Omental fat pad (tissue), 4 donors: ENCODE results near the gene PPIC. TPM values are rescaled to one million over a fixed set of nuclear protein-coding genes. Genes with fewer than 3 reads are reported as not detected.

Experiments used
- ATAC-seq: fragments of 150-250 bp; one replicate; pipeline ENCODE4 v1.9.1; 2016; ENCODE audit warnings: mild to moderate bottlenecking, moderate library complexity; ENCODE audit not compliant: low FRiP score
- DNase-seq: peaks from one replicate; pipeline ENCODE4 v3.0.0-alpha.2; 2019; ENCODE audit warnings: low spot score
- CTCF ChIP-seq, 3 donors: fragments of 450-650 bp; IDR thresholded peaks; one replicate each; pipeline ENCODE4 v1.5.1; 2016 to 2017; ENCODE audit warnings: antibody characterized with exemption in 3 of 3, mild to moderate bottlenecking in 3 of 3, moderate library complexity in 2 of 3
- total RNA-seq, 4 donors: library from RNA; depleted of rRNA; stranded (reverse); fragments of >200 nt; gene quantifications; one replicate each; pipeline ENCODE4 v1.1.0, GENCODE V29; 2016

The PPIC gene
- total RNA-seq, 4 donors from 2014 or later = 9.0 to 48.7 (median 22.6) TPM

GRCh38 chr5:122996091-122996490, 40.4 kb downstream of the PPIC start:
- DNase-seq = no peak
- no peak for TF ChIP-seq CTCF (IDR thresholded peaks at IDR 0.05)
- ATAC-seq = no peak

DNA sequence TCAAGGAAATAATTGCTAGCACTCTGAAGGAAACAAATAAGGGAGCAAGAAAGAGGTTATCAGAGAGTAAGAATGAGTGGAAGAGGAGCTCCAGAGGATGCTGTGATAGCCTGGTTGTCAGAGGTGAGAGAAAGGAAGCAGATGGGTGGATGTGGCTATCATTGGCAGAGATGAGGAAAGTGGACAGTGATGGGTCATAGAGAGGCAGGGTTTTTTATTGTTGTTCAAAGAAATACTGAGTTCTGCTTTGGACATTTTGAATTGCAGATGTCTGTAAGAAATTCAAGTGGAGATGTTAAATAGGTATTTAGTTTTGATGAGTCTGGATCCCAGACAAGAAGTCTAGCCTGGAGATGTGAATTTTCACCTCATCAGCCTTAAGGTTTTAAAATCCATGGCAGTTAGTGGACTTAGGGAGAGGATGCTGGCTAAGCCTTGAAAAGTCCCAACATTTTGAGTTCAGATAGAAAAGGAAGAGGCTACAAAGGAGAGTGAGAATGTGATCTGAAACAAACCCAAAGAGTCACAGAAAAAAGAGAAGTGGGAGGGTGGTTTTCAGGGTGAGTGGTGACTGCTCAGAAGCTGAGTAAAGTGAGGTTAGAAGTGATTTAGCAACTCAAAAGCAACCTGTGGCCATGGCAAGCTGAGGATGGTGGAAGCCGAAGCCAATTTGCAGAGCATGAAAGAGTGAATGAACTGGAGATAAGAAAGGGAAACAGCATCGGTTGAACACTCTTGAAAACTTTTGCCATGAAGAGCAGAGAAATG, 50.4 kb downstream of the PPIC start:
- DNase-seq (no peak), ATAC-seq (no peak)
- TF ChIP-seq CTCF (IDR thresholded peaks at IDR 0.05) = no peak

DNA sequence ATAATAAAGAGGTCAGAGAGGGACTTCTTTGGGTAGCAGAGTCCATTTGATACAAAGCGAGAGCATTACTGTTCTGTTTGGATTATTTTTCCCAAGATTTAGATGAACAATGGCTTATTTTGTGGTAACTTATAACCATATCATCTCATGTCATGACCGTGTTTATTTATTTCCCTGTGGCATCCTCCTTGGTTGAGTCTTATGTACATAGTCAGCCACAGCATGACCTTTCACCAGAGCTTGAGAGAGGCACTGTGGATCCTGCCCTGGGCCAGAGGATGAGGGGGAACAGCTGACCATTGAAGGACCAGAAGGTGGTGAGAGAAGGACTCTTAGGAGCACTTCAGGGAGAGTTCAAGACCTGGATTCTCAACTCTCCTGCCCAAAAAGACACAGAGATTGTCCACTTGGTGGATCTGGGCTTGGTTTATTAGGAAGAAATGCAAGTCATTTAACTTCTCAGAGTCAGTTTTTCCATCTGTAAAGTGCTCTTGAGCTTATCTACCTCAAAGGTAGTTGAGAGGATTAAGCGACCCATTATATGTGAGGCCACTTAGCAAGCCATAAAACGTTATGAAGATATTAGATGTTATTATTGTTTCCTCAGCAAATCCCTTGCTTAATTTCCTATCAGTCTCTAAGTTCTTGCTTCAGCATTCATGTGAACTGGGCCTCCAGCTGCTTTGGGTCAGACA, 51.4 kb downstream of the PPIC start:
- no peak for TF ChIP-seq CTCF (IDR thresholded peaks at IDR 0.05)
- no peak for ATAC-seq
- no peak for DNase-seq

GRCh38 chr5:122984425-122984824, 52.1 kb downstream of the PPIC start:
- no peak for ATAC-seq

DNA sequence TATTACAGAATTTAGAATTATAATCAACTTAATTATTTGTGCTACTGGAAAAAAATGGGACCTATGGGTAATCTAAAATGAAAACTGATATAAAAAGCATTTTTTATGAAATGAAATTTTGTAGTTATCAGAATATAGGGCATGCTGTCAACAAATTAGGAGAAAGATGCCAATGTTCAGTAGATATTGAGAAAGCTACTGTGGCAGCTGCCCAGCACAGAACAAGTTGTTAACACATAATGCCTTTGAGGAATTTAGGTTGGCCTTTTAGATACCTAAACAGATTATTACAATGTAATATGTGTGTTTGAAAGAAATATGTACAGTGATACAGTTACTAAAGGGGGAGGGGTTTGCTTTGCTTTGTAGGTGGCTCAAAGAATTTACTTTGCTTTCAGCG, 54.1 kb downstream of the PPIC start:
- no peak for DNase-seq
- no peak for TF ChIP-seq CTCF (IDR thresholded peaks at IDR 0.05)
- no peak for ATAC-seq

More at GRCh38 chr5:122984425-122984824, 52.1 kb downstream of the PPIC start:
- TF ChIP-seq CTCF (IDR thresholded peaks at IDR 0.05) = no peak
- no peak for DNase-seq

- DNase-seq (no peak), ATAC-seq (no peak)
- TF ChIP-seq CTCF (IDR thresholded peaks at IDR 0.05) = no peak
These were observed 54.7 kb downstream of the PPIC start for GRCh38 chr5:122981846-122982245.
